ENCODE results near the gene CELF6.

CELF6 gene

GRCh38 chr15:72248514-72248913 lies 71.4 kb downstream of the CELF6 start:
- Histone ChIP-seq H3K36me3 (ENCODE audit: control insufficient read depth, insufficient read depth, low read length) (peaks cover 6% of the 10 kb centered on the region), H3K4me2 (ENCODE audit: low read length) (no peak overlapping the region), H2AK5ac (ENCODE audit: low read length) (no peak overlapping the region), H3K79me2 (ENCODE audit: control insufficient read depth, insufficient read depth, low read length) (no peaks in the 10 kb centered on the region), H3K4ac (ENCODE audit: low read depth, low read length) (no peak overlapping the region), H3K79me1 (ENCODE audit: low read length) (no peaks in the 10 kb centered on the region), H3K4me3 (ENCODE audit: low read length) (no peak overlapping the region), H4K5ac (ENCODE audit: low read length) (no peak overlapping the region), H3K56ac (ENCODE audit: low read length) (no peak overlapping the region), H4K8ac (ENCODE audit: low read depth, low read length) (no peak overlapping the region), H3K27ac (ENCODE audit: low read depth, low read length) (no peak overlapping the region), H3K27me3 (ENCODE audit: insufficient read depth, low read length, poor library complexity) (no peaks in the 10 kb centered on the region), H3K9ac (ENCODE audit: low read length) (no peak overlapping the region), H3K4me1 (ENCODE audit: control insufficient read depth, low read depth, low read length) (peaks cover 10% of the 10 kb centered on the region), H2BK5ac (ENCODE audit: low read length) (no peak overlapping the region), H3K23ac (ENCODE audit: low read length) (no peak overlapping the region), H2BK15ac (replicated peaks; ENCODE audit: low read depth) (no peak overlapping the region), H3K18ac (ENCODE audit: low read length) (no peak overlapping the region), H2BK120ac (ENCODE audit: low read depth, low read length) (no peak overlapping the region)
- no peak for DNase-seq
- WGBS (ENCODE audit: extremely low coverage, insufficient coverage, low lambda C conversion rate) = no CpG with 5 or more reads among the region's 1 CpG

GRCh38 chr15:72242775-72243370 lies 77.1 kb downstream of the CELF6 start:
- no peaks in the 10 kb centered on the region for H3K36me3 ChIP-seq (ENCODE audit: control insufficient read depth, insufficient read depth, low read length)
- no CpG with 5 or more reads among the region's 2 CpGs for WGBS (ENCODE audit: extremely low coverage, insufficient coverage, low lambda C conversion rate)
- no peak overlapping the region for H4K5ac ChIP-seq (ENCODE audit: low read length)
- no peak overlapping the region for H2BK120ac ChIP-seq (ENCODE audit: low read depth, low read length)
- no peaks in the 10 kb centered on the region for H3K79me1 ChIP-seq (ENCODE audit: low read length)
- no peak overlapping the region for H3K23ac ChIP-seq (ENCODE audit: low read length)
- H3K79me2 ChIP-seq (ENCODE audit: control insufficient read depth, insufficient read depth, low read length) = no peaks in the 10 kb centered on the region
- peak; percentile 98 for DNase-seq
- no peak overlapping the region for H3K4ac ChIP-seq (ENCODE audit: low read depth, low read length)
- H4K8ac ChIP-seq (ENCODE audit: low read depth, low read length) = no peak overlapping the region
- H3K4me1 ChIP-seq (ENCODE audit: control insufficient read depth, low read depth, low read length) = peaks cover 23% of the 10 kb centered on the region
- H3K27me3 ChIP-seq (ENCODE audit: insufficient read depth, low read length, poor library complexity) = no peaks in the 10 kb centered on the region
- peak overlapping the region; percentile 94 for H2BK5ac ChIP-seq (ENCODE audit: low read length)
- no peak overlapping the region for H2AK5ac ChIP-seq (ENCODE audit: low read length)
- H3K18ac ChIP-seq (ENCODE audit: low read length) = no peak overlapping the region
- no peak overlapping the region for H3K56ac ChIP-seq (ENCODE audit: low read length)
- H3K9ac ChIP-seq (ENCODE audit: low read length) = no peak overlapping the region
- H3K4me3 ChIP-seq (ENCODE audit: low read length) = no peak overlapping the region
- peak overlapping the region; percentile 92 for H3K27ac ChIP-seq (ENCODE audit: low read depth, low read length)
- no peak overlapping the region for H2BK15ac ChIP-seq (replicated peaks; ENCODE audit: low read depth)
- H3K4me2 ChIP-seq (ENCODE audit: low read length) = no peak overlapping the region

- H4K5ac ChIP-seq (ENCODE audit: low read length) = no peak overlapping the region
- H3K9ac ChIP-seq (ENCODE audit: low read length) = no peak overlapping the region
- H3K4me3 ChIP-seq (ENCODE audit: low read length) = no peak overlapping the region
- H3K36me3 ChIP-seq (ENCODE audit: control insufficient read depth, insufficient read depth, low read length) = no peaks in the 10 kb centered on the region
- no peaks in the 10 kb centered on the region for H3K27me3 ChIP-seq (ENCODE audit: insufficient read depth, low read length, poor library complexity)
- no peaks in the 10 kb centered on the region for H3K79me1 ChIP-seq (ENCODE audit: low read length)
- H2BK5ac ChIP-seq (ENCODE audit: low read length) = no peak overlapping the region
- no peak for DNase-seq
- H3K79me2 ChIP-seq (ENCODE audit: control insufficient read depth, insufficient read depth, low read length) = no peaks in the 10 kb centered on the region
- no peak overlapping the region for H3K23ac ChIP-seq (ENCODE audit: low read length)
- no peak overlapping the region for H2BK120ac ChIP-seq (ENCODE audit: low read depth, low read length)
- no peak overlapping the region for H2AK5ac ChIP-seq (ENCODE audit: low read length)
- no peak overlapping the region for H3K4me2 ChIP-seq (ENCODE audit: low read length)
- no peak overlapping the region for H3K56ac ChIP-seq (ENCODE audit: low read length)
- H3K18ac ChIP-seq (ENCODE audit: low read length) = no peak overlapping the region
- no peak overlapping the region for H3K27ac ChIP-seq (ENCODE audit: low read depth, low read length)
- H3K4me1 ChIP-seq (ENCODE audit: control insufficient read depth, low read depth, low read length) = peaks cover 32% of the 10 kb centered on the region
- H3K4ac ChIP-seq (ENCODE audit: low read depth, low read length) = no peak overlapping the region
- peak overlapping the region; percentile 9 for H2BK15ac ChIP-seq (replicated peaks; ENCODE audit: low read depth)
- no peak overlapping the region for H4K8ac ChIP-seq (ENCODE audit: low read depth, low read length)
These were observed 80.3 kb downstream of the CELF6 start for GRCh38 chr15:72239652-72240051.

- H4K8ac ChIP-seq (ENCODE audit: low read depth, low read length) = no peak overlapping the region
- H4K5ac ChIP-seq (ENCODE audit: low read length) = no peak overlapping the region
- no peak overlapping the region for H3K23ac ChIP-seq (ENCODE audit: low read length)
- H3K9ac ChIP-seq (ENCODE audit: low read length) = no peak overlapping the region
- WGBS (ENCODE audit: extremely low coverage, insufficient coverage, low lambda C conversion rate) = no CpG with 5 or more reads among the region's 3 CpGs
- no peak overlapping the region for H3K4me2 ChIP-seq (ENCODE audit: low read length)
- H3K4ac ChIP-seq (ENCODE audit: low read depth, low read length) = no peak overlapping the region
- no peaks in the 10 kb centered on the region for H3K27me3 ChIP-seq (ENCODE audit: insufficient read depth, low read length, poor library complexity)
- H3K36me3 ChIP-seq (ENCODE audit: control insufficient read depth, insufficient read depth, low read length) = no peaks in the 10 kb centered on the region
- H3K18ac ChIP-seq (ENCODE audit: low read length) = peak overlapping the region; percentile 53
- H2AK5ac ChIP-seq (ENCODE audit: low read length) = no peak overlapping the region
- H2BK5ac ChIP-seq (ENCODE audit: low read length) = no peak overlapping the region
- no peak overlapping the region for H2BK15ac ChIP-seq (replicated peaks; ENCODE audit: low read depth)
- H3K27ac ChIP-seq (ENCODE audit: low read depth, low read length) = no peak overlapping the region
- H3K4me3 ChIP-seq (ENCODE audit: low read length) = no peak overlapping the region
- H2BK120ac ChIP-seq (ENCODE audit: low read depth, low read length) = peak overlapping the region; percentile 56
- H3K79me1 ChIP-seq (ENCODE audit: low read length) = no peaks in the 10 kb centered on the region
- no peak overlapping the region for H3K56ac ChIP-seq (ENCODE audit: low read length)
- no peaks in the 10 kb centered on the region for H3K79me2 ChIP-seq (ENCODE audit: control insufficient read depth, insufficient read depth, low read length)
- H3K4me1 ChIP-seq (ENCODE audit: control insufficient read depth, low read depth, low read length) = peaks cover 23% of the 10 kb centered on the region
- no peak for DNase-seq
These were observed 81.4 kb downstream of the CELF6 start for GRCh38 chr15:72238586-72238985.

GRCh38 chr15:72237853-72238224 lies 82.1 kb downstream of the CELF6 start:
- peak overlapping the region; percentile 98 for H2BK120ac ChIP-seq (ENCODE audit: low read depth, low read length)
- peak overlapping the region; percentile 99 for H3K4ac ChIP-seq (ENCODE audit: low read depth, low read length)
- no peaks in the 10 kb centered on the region for H3K79me1 ChIP-seq (ENCODE audit: low read length)
- no peak overlapping the region for H3K23ac ChIP-seq (ENCODE audit: low read length)
- H3K56ac ChIP-seq (ENCODE audit: low read length) = peak overlapping the region; percentile 84
- H3K18ac ChIP-seq (ENCODE audit: low read length) = peak overlapping the region; percentile 88
- no peaks in the 10 kb centered on the region for H3K36me3 ChIP-seq (ENCODE audit: control insufficient read depth, insufficient read depth, low read length)
- H3K4me1 ChIP-seq (ENCODE audit: control insufficient read depth, low read depth, low read length) = peaks cover 23% of the 10 kb centered on the region
- no peak overlapping the region for H4K5ac ChIP-seq (ENCODE audit: low read length)
- H3K27me3 ChIP-seq (ENCODE audit: insufficient read depth, low read length, poor library complexity) = no peaks in the 10 kb centered on the region
- no peak overlapping the region for H4K8ac ChIP-seq (ENCODE audit: low read depth, low read length)
- no peak overlapping the region for H2AK5ac ChIP-seq (ENCODE audit: low read length)
- H3K9ac ChIP-seq (ENCODE audit: low read length) = peak overlapping the region; percentile 48
- DNase-seq = peak; percentile 45
- H3K27ac ChIP-seq (ENCODE audit: low read depth, low read length) = peak overlapping the region; percentile 26
- peak overlapping the region; percentile 98 for H2BK5ac ChIP-seq (ENCODE audit: low read length)
- no peak overlapping the region for H3K4me2 ChIP-seq (ENCODE audit: low read length)
- no peaks in the 10 kb centered on the region for H3K79me2 ChIP-seq (ENCODE audit: control insufficient read depth, insufficient read depth, low read length)
- whole genome bisulfite sequencing (ENCODE audit: extremely low coverage, insufficient coverage, low lambda C conversion rate) = no CpG with 5 or more reads among the region's 1 CpG
- H2BK15ac ChIP-seq (replicated peaks; ENCODE audit: low read depth) = no peak overlapping the region
- no peak overlapping the region for H3K4me3 ChIP-seq (ENCODE audit: low read length)

Measured in mesendoderm (in vitro differentiated cells).